GM18867 (cell line): ENCODE data around the gene CD8B.
"Not testable (repeated sequence)": the region's sequence is repeated elsewhere in the genome, so short reads cannot be mapped to it uniquely, and the experiment has no call there.

Experiments
- ATAC-seq: cut with Tn5 transposase; IDR thresholded peaks from one replicate; pipeline ENCODE4 v1.9.1; 2021; ENCODE audit warnings: mild to moderate bottlenecking, moderate library complexity; ENCODE audit not compliant: unreplicated experiment

Gene CD8B

GRCh38 chr2:86836915-86837695 is 24.6 kb downstream of the CD8B start:
- ATAC-seq, result not testable (repeated sequence)

- ATAC-seq, result not testable (repeated sequence)
Measured at GRCh38 chr2:86835548-86835889, 26.2 kb downstream of the CD8B start.

- ATAC-seq, result no peak
Measured at GRCh38 chr2:86833315-86833714, 28.4 kb downstream of the CD8B start.

- no peak for ATAC-seq
Measured at GRCh38 chr2:86832334-86833096, 29.2 kb downstream of the CD8B start.

GRCh38 chr2:86831537-86831936 is 30.1 kb downstream of the CD8B start:
- ATAC-seq, result no peak

GRCh38 chr2:86826951-86827350 is 34.7 kb downstream of the CD8B start:
- no peak for ATAC-seq

GRCh38 chr2:86825693-86826381 is 35.8 kb downstream of the CD8B start:
- ATAC-seq, result no peak

- ATAC-seq, result no peak
Measured at GRCh38 chr2:86825036-86825692, 36.5 kb downstream of the CD8B start.

GRCh38 chr2:86822668-86823345 is 38.9 kb downstream of the CD8B start:
- no peak for ATAC-seq

GRCh38 chr2:86821842-86822241 is 39.8 kb downstream of the CD8B start:
- ATAC-seq, result no peak

GRCh38 chr2:86821306-86821705 is 40.4 kb downstream of the CD8B start:
- ATAC-seq, result no peak

GRCh38 chr2:86818957-86819356 is 42.7 kb downstream of the CD8B start:
- no peak for ATAC-seq

GRCh38 chr2:86818114-86818801 is 43.4 kb downstream of the CD8B start:
- no peak for ATAC-seq

- no peak for ATAC-seq
Measured at GRCh38 chr2:86815611-86816010, 46.1 kb downstream of the CD8B start.

GRCh38 chr2:86809481-86810121 is 52.1 kb downstream of the CD8B start:
- ATAC-seq, result no peak

GRCh38 chr2:86808315-86809161 is 53.1 kb downstream of the CD8B start:
- ATAC-seq, result peak; percentile 90

GRCh38 chr2:86807468-86808275 is 54.0 kb downstream of the CD8B start:
- peak; percentile 44 for ATAC-seq

GRCh38 chr2:86807133-86807467 is 54.6 kb downstream of the CD8B start:
- ATAC-seq, result no peak
